Activated CD8-positive, alpha-beta T cell treated with anti-CD3 and anti-CD28 coated beads for 36 hours (primary cell): ENCODE data around the gene CNOT10. TPM values are rescaled to one million over a fixed set of nuclear protein-coding genes. Genes with fewer than 3 reads are reported as not detected.

Experiments used
- ATAC-seq: fragments of 200-7000 bp; cut with Tn5 transposase; one replicate; pipeline ENCODE4 v1.10.0; 2021; ENCODE audit warnings: mild to moderate bottlenecking, moderate library complexity
- CTCF ChIA-PET: fragments of 350-600 bp; sonication (Branson Sonifier 250); formaldehyde crosslinking; loops from one replicate; lab custom pipeline; 2021; ENCODE audit warnings: antibody characterized with exemption; lab: Charles Lee
- POLR2A ChIA-PET: fragments of 350-600 bp; sonication (Branson Sonifier 250); formaldehyde crosslinking; loops from one replicate; lab custom pipeline; 2021; ENCODE audit warnings: antibody characterized with exemption; lab: Charles Lee
- DNase-seq: peaks from one replicate; pipeline ENCODE4 v3.0.0-alpha.2; 2020
- H3K27ac Mint-ChIP-seq: one replicate; pipeline ENCODE4 v1.8.0; 2021; ENCODE audit warnings: mild to moderate bottlenecking, mixed read lengths
- H3K27me3 Mint-ChIP-seq: one replicate; pipeline ENCODE4 v1.8.0; 2021; ENCODE audit warnings: mixed read lengths
- H3K36me3 Mint-ChIP-seq: one replicate; pipeline ENCODE4 v1.8.0; 2021; ENCODE audit warnings: low read depth, mixed read lengths
- H3K4me1 Mint-ChIP-seq: one replicate; pipeline ENCODE4 v1.8.0; 2021; ENCODE audit warnings: low read depth, mixed read lengths
- H3K4me3 Mint-ChIP-seq: one replicate; pipeline ENCODE4 v1.8.0; 2021; ENCODE audit warnings: mild to moderate bottlenecking, moderate library complexity, mixed read lengths
- H3K9me3 Mint-ChIP-seq: one replicate; pipeline ENCODE4 v1.8.0; 2021; ENCODE audit warnings: mixed read lengths
- CTCF ChIP-seq: fragments of 200-600 bp; IDR thresholded peaks from one replicate; pipeline ENCODE4 v1.8.0; 2022; ENCODE audit warnings: antibody characterized with exemption, mild to moderate bottlenecking
- intact Hi-C: fragments of 100-400 bp; cut with micrococcal nuclease; formaldehyde crosslinking; loops from one replicate; pipeline ENCODE4 v1.10.0; 2022
- total RNA-seq, 2 experiments: library from RNA; stranded (reverse); gene quantifications; one replicate each; pipeline ENCODE4 v1.2.3, GENCODE V29; 2021

CNOT10 gene
- total RNA-seq, 2 experiments from 2014 or later: 58.5 to 61.0 TPM

- Mint-ChIP-seq H3K27ac (no peak overlapping the region), H3K27me3 (peaks cover 49% of the 10 kb centered on the region), H3K9me3 (no peaks in the 10 kb centered on the region), H3K36me3 (no peaks in the 10 kb centered on the region), H3K4me1 (peaks cover 20% of the 10 kb centered on the region), H3K4me3 (peak overlapping the region; percentile 66)
- ChIA-PET POLR2A (interaction anchor here (0.6 kb wide), 1 partner anchor 406 kb away, joined by 4 read pairs; no protein-coding TSS in a partner anchor), CTCF (interaction anchor here (0.7 kb wide), 1 partner anchor 258 kb away, joined by 3 read pairs; no protein-coding TSS in a partner anchor)
- peak; percentile 41 for DNase-seq
- intact Hi-C loops: no loop called here
- peak; percentile 10 for ATAC-seq
- no peak for TF ChIP-seq CTCF
Measured at GRCh38 chr3:32816439-32817256, 131.7 kb downstream of the CNOT10 start.

- Mint-ChIP-seq H3K27ac (no peak overlapping the region), H3K36me3 (no peaks in the 10 kb centered on the region), H3K9me3 (no peaks in the 10 kb centered on the region), H3K4me1 (peaks cover 20% of the 10 kb centered on the region), H3K4me3 (peak overlapping the region; percentile 66), H3K27me3 (peaks cover 51% of the 10 kb centered on the region)
- DNase-seq (no peak), ATAC-seq (peak; percentile 38)
- ChIA-PET POLR2A (interaction anchor here (0.6 kb wide), 1 partner anchor 405 kb away, joined by 4 read pairs; no protein-coding TSS in a partner anchor), CTCF (interaction anchor here (0.7 kb wide), 1 partner anchor 258 kb away, joined by 3 read pairs; no protein-coding TSS in a partner anchor)
- intact Hi-C loops: no loop called here
- TF ChIP-seq CTCF: no peak
Measured at GRCh38 chr3:32817257-32817557, 132.2 kb downstream of the CNOT10 start.

- ChIA-PET POLR2A (interaction anchor here (0.6 kb wide), 1 partner anchor 405 kb away, joined by 4 read pairs; no protein-coding TSS in a partner anchor), CTCF (no interaction called here)
- no peak for TF ChIP-seq CTCF
- H3K9me3 Mint-ChIP-seq: no peaks in the 10 kb centered on the region
- peaks cover 20% of the 10 kb centered on the region for H3K4me1 Mint-ChIP-seq
- H3K27ac Mint-ChIP-seq: no peak within 1 kb of the TSS
- intact Hi-C loops: no loop called here
- H3K4me3 Mint-ChIP-seq: peak within 1 kb of the TSS; percentile 66
- peak; percentile 48 for DNase-seq
- ATAC-seq: peak; percentile 54
- H3K36me3 Mint-ChIP-seq: no peaks in the 10 kb centered on the region
- peaks cover 51% of the 10 kb centered on the region for H3K27me3 Mint-ChIP-seq
Measured at GRCh38 chr3:32817558-32818228, 132.7 kb downstream of the CNOT10 start, which contains the start of gene TRIM71. Gene TRIM71, plus strand, starts transcription at chr3:32817997. Its CDS starts 84 bp downstream, at chr3:32818081.

- peak overlapping the region; percentile 65 for H3K4me3 Mint-ChIP-seq
- intact Hi-C loops: no loop called here
- no peak overlapping the region for H3K27ac Mint-ChIP-seq
- no peaks in the 10 kb centered on the region for H3K36me3 Mint-ChIP-seq
- CTCF ChIA-PET: interaction anchor here (0.6 kb wide), 1 partner anchor 1041 kb away, joined by 3 read pairs; no protein-coding TSS in a partner anchor
- ATAC-seq: peak; percentile 50
- no peak for TF ChIP-seq CTCF
- peaks cover 50% of the 10 kb centered on the region for H3K27me3 Mint-ChIP-seq
- peaks cover 20% of the 10 kb centered on the region for H3K4me1 Mint-ChIP-seq
- DNase-seq: peak; percentile 14
- POLR2A ChIA-PET: no interaction called here
- H3K9me3 Mint-ChIP-seq: no peaks in the 10 kb centered on the region
Measured at GRCh38 chr3:32818229-32818969, 133.4 kb downstream of the CNOT10 start.
